Activated gamma-delta T cell treated with Interleukin-2 at 50 U/mL for 16 hours (primary cell): ENCODE measurements around the gene NFKB2.

ENCODE experiments used
- DNase-seq: peaks from one replicate; pipeline ENCODE4 v3.0.0-alpha.2; 2020

NFKB2 gene

DNA sequence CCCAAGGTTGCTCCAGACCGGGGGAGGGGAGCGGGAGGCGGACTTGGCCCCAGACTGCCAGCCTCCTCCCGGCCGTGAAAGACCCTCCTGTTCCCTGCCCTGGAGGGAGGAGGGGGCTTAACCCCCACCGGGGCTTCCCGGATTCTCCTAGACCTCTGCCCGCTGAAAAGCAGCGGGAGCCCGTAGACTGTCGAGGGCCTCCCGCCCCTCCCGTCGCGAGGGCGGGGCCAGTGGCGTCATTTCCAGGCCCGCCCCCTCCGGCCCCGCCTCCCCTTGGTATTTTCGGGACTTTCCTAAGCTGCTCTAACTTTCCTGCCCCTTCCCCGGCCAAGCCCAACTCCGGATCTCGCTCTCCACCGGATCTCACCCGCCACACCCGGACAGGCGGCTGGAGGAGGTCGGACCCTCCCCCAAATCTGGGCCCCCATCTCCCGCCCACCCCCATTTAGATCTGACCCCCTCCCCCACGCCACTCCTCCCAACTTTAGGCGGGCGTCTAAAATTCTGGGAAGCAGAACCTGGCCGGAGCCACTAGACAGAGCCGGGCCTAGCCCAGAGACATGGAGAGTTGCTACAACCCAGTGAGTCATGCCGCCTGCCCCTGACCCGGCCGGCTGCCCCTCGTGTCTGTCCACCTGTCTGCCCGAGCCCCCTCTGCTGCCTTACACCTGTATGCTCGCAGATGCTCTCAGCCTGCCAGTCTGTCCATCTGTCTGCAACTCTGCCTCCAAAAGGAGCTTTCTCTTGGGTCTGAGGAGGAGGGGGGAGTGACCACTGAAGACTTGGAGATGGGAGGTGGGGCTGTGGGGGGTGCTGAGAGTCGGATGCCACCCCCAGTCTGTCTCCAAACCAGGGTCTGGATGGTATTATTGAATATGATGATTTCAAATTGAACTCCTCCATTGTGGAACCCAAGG lies at the start of gene NFKB2:
NFKB2 (plus strand) TSS at position 306 of the 917 bp plus-strand sequence; CDS start at position 561, 255 bp downstream.
- peak; percentile 88 for DNase-seq

DNA sequence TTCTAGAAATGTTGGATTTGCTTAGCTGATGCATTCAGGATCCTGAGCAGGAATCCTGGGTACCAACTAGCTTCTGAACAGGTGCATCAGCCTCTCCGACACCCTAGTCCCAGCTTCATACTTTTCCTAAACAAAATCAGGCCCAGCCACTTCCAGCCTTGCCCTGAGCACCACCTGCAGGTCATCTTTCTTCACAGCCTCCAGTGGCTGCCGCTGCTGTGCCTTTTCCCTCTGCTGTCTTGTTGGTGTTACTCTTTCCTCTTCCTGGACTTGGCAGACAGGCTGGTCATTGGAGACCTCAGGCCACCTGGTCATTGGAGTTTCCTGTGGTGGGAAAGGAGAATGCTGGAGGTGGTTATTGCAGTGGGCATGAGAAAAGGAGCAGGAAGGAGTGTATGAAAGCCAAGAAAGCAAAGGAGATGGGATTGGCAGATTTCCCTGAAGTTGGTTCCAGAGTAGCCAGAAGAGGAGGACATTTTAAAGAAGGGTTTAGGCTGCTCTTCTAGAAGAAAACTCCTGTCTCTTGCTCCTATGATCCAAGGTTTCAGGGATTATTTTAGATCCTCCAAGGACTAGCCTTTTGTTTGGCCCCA lies 48.2 kb upstream of the NFKB2 start:
- DNase-seq: no peak

DNA sequence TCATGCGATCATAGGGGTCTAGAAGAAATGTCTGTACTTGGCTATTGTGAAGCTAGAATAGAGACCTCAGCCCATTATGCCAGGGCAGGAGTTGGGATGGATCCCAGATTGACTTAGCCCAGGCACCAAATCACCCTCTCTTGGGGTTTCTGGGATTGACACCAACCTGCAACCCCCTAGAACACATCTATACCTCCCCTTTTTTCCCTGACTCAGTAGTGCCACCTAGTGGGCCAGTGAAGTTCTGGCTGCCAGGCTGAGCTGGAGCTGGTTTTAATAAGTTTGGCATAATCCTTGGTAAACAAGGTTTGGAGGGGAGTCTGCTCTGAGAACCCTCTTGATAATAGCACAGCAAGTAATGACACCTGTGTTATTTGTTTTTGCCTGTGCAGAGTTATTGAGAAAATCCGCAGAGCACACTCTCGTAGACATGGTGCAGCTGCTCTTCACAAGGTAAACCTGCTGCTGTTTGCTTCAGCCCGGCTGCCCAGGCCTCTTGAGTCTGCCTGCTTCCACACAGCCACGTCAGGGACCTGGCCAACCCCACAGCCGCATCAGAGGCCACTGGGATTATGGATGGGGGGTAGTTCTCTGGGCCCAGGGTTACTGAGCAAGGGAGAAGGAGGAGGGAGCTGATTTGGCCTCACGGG lies 43.3 kb upstream of the NFKB2 start:
- DNase-seq: peak; percentile 70

DNA sequence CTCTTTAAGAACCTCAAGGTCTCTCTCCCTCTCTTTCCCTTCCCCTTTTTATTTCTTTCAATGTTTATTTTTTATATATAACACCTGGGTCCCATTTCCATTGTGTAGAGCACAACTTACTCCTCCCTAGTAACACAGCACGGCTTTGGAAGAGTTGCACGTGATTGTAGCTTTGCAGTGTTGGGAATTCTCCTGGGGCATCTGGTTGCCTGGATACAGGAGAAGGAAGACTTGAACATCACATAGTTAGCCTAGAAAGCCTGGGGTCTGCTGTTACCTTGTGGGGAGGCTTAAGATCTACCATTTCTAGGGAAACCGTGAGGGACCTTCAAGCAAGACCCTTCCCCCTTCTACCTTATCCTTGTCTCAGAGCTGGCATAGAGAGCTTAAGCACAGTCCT lies 41.1 kb upstream of the NFKB2 start:
- DNase-seq: no peak

DNA sequence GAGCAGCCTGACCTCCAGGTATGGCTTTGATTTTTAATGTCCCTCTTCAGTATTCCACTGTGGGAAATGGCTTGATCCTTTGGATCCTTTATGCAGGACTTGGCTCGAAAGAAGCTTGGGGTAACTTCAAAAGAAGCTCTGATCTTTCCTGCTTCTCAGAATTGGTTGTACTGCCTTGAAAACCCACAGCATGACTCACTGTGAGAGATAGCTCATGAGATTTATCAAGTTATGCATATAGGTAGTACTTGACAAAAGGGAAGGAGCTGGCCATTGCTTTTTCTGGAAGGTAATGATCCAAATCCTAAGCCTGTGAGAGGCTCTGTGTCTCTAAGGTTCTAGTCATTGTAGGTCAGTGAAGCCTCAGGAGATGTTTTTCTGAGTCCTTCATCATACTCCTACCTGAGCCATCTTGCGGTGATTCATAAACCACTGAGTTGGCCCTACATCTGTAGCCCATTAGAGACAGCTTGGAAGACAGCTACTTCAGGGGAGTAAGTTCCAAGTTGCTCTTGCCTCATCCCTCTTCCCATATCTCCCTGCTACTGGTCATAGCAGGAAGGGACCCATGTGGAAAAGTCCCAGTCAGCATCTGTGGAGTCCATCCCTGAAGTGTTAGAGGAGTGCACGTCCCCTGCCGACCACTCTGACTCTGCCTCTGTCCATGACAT lies 36.7 kb upstream of the NFKB2 start:
- DNase-seq: no peak

DNA sequence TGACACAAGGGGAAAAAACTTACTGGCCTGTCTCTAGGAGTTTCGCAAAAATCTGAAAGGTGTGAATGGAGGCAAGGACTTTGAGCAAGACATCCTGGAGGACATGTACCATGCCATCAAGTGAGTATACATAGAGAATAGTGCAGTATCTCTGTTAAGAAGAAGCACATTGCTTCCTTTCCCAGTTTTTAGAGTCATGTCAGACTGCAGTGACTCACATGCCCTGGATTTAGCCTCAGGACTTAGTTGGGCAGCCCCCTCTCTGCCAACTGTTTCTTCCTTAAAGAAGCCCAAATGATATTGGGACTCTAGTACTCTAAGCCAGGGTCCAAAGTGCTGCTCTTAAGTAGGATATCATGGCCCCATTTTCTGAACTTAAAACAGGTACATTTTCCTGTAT lies 28.1 kb upstream of the NFKB2 start:
- no peak for DNase-seq

DNA sequence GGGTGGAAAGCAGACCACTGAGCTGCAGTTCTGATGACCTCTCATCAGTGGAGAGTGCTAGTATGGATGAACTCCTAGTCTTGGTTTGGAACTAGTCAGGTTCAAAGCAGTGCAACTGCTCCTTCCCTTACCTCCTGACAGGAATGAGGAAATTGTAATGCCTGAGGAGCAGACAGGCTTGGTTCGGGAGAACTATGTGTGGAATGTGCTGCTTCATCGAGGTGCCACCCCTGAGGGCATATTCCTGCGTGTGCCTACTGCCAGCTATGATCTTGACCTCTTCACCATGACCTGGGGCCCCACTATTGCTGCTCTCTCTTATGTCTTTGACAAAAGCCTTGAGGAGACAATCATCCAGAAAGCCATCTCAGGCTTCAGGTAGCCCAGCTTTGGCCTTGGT lies 27.4 kb upstream of the NFKB2 start:
- no peak for DNase-seq

DNA sequence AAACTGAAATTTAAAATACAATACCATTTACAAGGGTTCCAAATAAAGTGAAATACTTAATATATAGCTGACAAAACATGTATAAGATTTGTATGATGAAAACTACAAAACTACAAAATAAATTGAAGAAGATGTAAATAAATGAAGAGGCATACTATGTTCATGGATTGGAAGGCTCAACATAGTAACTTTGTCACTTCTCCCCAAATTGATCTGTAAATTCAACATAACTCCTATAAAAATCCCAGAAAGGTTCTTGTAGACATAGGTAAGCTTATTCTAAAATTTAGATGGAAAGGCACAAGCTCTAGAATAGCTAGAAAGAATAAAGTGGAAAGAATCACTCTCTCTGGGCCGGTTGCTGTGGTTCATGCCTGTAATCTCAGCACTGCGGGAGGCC lies 24.2 kb upstream of the NFKB2 start:
- DNase-seq: no peak

DNA sequence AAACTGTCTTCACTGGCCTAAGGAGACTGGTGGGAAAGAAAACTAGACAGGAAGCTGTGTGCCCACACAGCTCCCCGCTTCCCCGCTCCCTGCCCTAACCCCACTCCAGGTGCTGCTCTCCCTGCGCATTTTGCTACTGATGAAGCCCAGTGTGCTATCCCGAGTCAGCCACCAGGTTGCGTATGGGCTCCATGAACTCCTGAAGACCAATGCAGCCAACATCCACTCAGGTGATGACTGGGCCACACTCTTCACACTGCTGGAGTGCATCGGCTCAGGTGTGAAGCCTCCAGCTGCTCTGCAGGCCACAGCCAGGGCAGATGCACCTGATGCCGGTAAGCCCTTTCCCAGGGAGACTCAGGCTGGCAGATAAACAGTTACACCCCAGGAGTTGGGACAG lies 20.3 kb upstream of the NFKB2 start:
- no peak for DNase-seq

DNA sequence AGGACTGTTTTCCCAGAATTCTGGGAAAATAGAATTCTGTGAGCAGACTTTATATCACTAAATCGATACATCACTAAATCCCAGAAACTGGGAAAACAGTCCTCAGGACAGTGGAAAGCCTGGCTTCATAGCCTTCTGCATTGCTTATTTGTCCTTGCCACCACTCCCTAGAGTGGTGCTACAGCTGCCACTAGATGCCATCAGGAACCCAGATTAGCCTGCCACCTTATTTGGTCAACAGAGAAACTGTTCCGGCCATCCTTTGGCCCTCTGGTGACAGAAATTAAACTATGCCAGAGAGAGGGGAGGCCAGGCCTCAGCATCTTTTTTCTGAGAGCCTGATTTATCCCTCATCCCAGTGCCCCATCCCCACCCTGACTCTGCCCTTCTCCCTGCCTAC lies 19.6 kb upstream of the NFKB2 start:
- DNase-seq: no peak

DNA sequence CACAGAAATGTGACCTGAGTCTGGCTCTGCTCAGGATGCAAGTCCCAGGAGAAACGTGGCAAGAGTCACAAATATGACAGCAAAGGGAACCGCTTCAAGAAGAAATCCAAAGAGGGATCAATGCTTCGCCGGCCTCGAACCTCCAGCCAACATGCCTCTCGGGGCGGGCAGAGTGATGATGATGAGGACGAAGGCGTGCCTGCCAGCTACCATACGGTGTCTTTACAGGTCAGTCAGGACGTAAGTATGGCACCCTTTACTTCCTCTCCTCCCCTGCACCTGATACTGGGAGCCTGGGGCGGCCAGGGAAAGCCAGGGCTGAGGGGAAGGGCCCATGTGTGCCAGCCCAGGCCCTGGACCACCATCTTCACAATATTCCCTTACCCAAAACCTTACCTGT lies 18.6 kb upstream of the NFKB2 start:
- DNase-seq: no peak

DNA sequence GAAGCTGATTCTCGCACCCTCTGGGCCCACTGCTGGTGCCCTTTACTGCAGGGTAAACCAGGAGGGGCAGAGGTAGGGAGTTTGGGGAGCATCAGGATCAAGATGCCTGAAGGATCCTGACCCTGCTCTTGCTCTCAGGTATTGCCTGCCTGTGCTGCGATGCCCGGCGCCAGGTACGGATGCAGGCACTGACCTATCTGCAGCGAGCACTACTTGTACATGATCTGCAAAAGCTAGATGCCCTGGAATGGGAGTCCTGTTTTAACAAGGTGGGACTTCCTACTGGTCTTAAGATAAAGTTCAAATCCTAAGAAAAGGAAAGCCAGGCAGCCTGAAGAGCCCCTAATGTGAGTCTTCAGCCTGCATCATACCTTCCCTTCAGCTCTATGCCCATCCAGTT lies 16.1 kb upstream of the NFKB2 start:
- no peak for DNase-seq

DNA sequence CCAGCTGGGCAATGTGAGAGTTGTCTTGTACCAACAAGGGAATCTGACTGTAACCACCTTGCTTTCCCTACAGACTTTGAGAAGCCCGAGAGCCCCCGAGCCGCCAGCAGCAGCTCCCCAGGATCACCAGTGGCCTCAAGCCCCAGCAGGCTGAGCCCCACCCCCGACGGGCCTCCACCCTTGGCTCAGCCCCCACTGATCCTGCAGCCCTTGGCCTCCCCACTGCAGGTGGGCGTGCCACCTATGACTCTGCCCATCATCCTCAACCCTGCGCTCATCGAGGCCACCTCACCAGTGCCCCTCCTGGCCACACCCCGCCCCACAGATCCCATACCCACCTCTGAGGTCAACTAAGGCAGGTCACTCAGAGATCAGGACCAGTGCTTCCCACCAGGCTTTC lies 13.5 kb upstream of the NFKB2 start:
- DNase-seq: no peak

DNA sequence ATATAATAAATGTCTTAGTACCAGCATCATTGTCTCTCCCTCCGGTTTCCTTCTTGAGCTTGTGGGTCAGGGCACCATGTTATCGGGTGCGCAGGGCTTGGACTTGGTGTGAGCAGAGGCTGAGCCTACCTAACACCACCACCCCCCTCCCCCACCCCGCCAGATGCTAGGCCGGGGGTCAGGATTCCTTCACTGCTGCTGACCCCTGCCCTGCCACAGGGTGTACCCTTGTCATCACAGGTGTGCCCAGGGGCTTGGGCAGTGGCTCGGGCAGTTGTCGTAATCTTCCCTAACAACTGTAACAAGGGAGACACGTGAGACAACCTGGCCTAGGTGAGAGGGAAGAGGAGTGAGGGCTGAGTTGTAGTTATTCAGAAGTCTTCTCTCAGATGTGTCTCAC lies 12.6 kb upstream of the NFKB2 start:
- DNase-seq: no peak

DNA sequence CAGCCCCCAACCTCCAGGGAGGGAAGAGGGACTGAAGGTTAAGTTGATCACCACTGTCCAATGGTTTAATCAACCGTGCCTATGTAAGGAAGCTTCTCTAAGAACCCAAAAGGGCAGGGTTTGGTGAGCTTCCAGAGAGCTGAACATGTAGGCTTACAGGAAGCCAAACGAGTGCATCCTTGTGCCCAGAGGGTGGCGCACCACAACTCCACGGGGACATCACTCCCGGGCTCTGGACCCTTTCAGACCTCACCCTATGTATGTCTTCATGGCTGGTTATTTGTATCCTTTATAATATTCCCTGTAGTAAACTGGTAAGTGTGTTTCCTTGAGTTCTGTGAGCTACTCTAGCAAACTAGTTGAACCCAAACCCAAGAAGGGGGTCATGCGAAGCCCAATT lies 11.5 kb upstream of the NFKB2 start:
- DNase-seq: no peak

DNA sequence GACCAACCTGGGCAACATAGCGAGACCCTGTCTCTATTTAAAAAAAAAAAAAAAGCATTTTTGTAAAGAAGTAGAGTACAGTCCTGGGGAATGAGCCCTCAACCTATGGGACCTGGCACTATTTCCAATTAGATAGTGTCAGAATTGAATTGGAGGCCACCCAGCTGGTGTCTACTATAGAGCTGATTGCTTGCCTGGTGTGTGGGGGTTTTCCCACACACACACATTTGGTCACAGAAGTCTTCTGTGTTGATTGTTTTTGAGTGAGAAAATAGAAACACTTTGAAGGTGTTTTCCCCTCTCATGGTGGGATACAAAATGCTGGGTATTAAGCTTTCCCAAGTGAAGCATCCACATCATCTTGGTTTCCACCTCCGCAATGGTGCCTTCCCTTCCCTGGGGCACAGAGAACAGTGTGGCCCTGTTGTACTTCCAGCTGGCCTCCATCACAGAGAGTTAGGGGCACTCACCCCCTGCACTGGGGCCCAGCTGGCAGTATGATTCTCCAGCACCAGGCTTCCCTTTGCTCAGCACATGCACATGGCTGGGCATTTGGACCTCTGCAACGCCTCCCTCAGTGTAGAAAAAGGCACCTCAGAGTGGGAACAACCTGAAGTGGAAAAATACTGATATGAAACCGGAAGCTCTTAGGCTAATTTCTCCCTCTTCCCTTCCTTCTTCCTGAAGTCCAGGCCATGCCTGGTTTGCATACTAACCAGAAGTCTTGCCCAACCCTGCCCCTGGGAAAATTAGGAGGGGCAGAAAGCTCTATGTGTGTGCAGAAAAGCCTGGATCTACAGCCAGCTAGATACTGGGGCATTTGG lies 10.7 kb upstream of the NFKB2 start:
- DNase-seq: no peak

DNA sequence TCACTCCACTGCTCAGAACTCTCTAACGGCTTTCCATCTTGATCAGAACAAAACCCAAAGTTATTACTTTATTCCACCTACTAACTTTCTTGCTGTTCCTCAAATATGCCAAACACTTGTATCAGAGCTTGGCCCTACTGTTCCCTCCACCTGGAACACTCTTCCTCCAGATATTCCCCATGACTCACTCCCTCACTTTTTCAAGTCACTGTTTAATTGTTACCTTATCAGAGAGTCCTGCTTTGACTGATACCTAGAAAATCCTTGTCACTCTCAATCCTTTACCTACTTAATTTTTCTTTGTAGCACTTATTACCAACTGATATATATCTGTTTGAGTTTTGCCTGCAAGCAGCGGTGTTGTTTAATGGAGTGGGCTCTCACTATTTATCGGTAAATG lies 5.6 kb upstream of the NFKB2 start:
- DNase-seq: no peak

DNA sequence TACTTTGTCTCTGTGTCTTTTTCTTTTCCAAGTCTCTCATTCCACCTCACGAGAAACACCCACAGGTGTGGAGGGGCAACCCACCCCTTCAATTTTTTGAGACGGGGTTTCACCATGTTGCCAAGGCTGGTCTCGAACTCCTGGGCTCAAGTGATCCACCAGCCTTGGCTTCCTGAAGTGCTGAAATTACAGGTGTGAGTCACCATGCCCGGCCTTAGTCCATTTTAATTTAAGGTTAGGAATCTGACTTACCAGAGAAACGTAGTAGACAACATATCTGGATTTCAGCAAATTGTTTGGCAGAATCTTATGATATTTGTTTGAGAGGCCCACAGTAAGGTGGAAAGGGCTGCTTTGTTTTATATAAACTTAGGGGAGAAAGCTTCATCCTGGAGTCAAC lies 3.2 kb upstream of the NFKB2 start:
- no peak for DNase-seq

DNA sequence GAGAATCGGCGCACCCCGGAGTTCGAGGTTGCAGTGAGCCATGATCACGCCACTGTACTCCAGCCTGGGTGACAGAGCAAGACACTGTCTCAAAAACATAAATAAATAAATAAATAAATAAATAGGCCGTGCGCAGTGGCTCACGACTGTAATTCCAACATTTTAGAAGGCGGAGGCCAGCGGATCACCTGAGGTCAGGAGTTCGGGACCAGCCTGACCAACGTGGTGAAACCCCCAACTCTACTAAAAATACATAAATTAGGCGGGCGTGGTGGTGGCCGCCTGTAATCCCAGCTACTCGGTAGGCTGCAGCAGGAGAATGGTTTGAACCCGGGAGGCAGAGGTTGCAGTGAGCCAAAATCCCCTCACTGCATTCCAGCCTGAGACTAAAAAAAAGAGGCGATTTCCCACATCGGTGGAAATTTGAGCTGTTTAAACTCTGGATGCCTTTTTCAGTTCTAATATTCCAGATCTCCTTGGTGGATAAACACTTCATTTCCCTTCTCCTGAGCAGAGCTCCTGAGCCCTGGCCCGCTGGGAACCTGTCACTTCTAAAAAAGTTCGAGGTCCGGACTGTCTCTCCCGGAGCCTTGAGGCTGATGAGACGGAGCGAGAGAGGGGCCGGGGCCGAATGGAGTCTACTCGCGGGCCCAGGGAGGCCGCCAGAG lies 2.0 kb upstream of the NFKB2 start:
- DNase-seq: no peak

DNA sequence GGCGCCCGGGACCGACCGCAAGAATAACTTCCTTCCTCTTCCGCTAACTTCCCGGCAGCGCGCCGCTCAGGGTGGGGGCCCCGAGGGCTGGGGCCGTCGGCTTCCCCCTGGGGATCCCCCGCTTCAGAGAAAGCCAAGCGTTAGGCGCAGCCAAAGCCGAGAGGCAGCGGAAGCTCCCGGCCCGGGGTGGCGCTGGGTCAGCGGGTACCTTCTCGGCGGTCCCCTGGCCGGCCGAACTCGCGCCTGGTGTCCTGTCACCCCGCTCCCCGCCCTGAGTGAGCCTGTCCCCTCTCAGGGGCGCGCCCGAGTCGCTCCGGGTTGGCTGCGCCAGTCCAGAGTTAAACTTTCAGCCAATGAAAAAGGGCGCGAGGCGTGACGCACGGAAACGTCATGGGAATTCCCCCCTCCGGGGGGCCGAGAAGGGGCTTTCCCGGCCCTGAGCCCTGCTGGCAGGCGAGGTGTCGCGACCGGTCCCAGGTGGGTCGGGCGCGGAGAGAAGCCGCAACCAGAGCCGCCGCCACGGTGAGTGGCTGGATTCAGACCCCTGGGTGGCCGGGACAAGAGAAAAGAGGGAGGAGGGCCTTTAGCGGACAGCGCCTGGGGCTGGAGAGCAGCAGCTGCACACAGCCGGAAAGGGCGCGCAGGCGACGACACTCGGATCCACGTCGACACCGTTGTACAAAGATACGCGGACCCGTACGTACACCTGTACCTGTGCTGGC lies 1.3 kb upstream of the NFKB2 start:
- DNase-seq: peak; percentile 96

DNA sequence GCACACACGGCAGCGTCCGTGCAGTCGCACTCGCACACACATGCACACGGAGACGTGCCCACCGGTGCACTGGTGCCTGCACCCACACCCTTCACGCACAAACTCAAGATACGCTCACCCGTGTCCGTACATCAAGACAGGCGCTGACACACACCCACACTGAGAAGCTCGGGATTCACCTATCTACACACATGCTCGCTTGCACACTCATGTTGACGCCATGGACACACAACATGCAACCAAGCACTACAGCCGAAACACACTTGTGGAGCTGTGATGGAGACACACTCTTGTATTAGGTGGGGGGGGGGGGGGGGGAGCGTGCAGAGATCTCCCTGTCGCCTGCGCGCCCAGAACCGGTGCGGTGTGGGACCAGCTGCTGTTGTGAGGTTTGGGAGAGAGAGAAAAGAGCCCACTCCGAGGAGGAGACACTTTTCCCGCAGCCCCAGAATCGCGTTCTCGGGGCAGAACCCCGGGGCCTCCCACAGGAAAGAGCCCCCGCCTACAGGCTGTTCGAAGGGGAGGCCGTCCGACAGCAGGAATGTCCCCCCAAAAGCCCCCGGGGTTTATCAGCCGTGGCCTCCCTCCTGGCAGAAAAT lies 605 bp upstream of the NFKB2 start:
- peak; percentile 41 for DNase-seq
